Gastrocnemius medialis (tissue), 4 donors: ENCODE results near the gene RGMA.

ENCODE experiments used
- CTCF ChIP-seq, 5 experiments: fragments of 450-650 bp in 3 of 5; fragments of 200-600 bp in 2 of 5; sonication (generic) in 2 of 5; IDR thresholded peaks in 4 of 5; conservative IDR thresholded peaks in 1 of 5; 1 replicate in 4 of 5; 2 replicates in 1 of 5; pipeline ENCODE4 v1.5.1; 2016 to 2019; ENCODE audit warnings: antibody characterized with exemption in 5 of 5, mild to moderate bottlenecking in 3 of 5, moderate library complexity in 3 of 5
- POLR2A ChIP-seq, 2 donors: fragments of 450-650 bp; IDR thresholded peaks; one replicate each; pipeline ENCODE4 v1.6.1; 2017; ENCODE audit warnings: antibody characterized with exemption in 2 of 2, mild to moderate bottlenecking in 2 of 2, moderate library complexity in 2 of 2

DNA sequence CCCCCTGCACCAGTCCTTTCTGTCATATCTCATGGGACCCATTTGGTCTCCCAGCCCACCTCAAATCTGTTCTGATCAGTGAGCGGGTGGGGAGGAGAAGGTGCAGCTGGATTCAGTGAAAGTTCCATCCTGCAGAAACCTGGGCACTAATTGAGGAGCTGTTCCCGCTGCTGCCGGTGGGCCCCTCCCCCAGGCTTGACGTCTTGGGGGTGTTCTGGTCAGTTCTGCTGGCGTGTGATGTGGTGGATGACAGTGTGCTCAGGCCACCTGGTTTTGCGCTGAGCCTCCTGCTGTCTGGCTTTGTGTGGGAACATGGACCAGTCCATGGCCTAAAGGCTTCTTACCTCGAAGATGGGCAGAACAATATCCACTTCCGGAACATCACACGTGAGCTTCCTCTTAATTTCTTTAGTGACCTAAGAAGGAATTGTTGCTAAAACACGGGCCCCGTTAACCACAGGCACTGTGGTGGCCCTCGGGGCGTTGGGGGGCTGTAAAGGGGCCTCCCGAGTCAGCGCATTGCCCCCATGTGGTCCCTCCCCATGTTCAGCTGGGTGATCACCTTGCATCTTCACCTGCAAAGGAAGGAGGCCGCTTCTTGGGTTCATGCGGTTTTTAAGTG, 59.7 kb downstream of the RGMA start:
- TF ChIP-seq CTCF (IDR thresholded peaks at IDR 0.05 in 4 of 5, conservative IDR thresholded peaks at IDR 0.05 in 1 of 5): no peak
- no peak for TF ChIP-seq POLR2A (IDR thresholded peaks at IDR 0.05)
